Measurements from ENCODE around the gene SORBS2.

Gene SORBS2

DNA sequence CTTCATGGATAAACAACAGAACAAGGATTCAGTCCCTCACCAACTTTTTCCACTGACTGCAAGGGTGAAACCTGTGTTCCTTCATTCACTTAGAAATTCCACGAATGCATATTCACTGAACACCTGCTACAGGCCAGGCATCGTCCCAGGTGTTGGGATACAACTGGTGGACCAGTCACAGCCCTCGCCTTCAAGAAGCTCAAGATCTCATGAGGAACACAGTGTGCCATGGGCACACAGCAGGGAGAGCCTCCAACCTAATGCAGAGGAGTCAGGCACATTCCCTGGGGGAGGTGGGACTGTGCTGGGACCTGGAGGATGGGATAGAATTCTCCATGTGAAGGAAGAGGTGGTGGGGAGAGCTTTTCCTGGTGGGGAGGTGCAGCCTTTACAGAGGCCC, 169.1 kb downstream of the SORBS2 start:
- no peak for TF ChIP-seq CTCF (IDR thresholded peaks at IDR 0.05; ENCODE audit: poor library complexity, severe bottlenecking)
- H3K27me3 ChIP-seq (ENCODE audit: insufficient read depth, poor library complexity, severe bottlenecking): no peaks in the 10 kb centered on the region
- no peak for DNase-seq (ENCODE audit: low spot score)

GRCh38 chr4:185640811-185641675, 171.0 kb downstream of the SORBS2 start:
- peak; percentile 71 for TF ChIP-seq CTCF (IDR thresholded peaks at IDR 0.05; ENCODE audit: poor library complexity, severe bottlenecking)
- DNase-seq (ENCODE audit: low spot score): no peak
- peak; percentile 49; the same call in 2 of the 3 replicates for ATAC-seq (ENCODE audit: low read depth)
- Histone ChIP-seq H3K27ac (ENCODE audit: poor library complexity, severe bottlenecking) (no peak overlapping the region), H3K4me1 (ENCODE audit: insufficient read depth, poor library complexity, severe bottlenecking) (no peaks in the 10 kb centered on the region), H3K27me3 (ENCODE audit: insufficient read depth, poor library complexity, severe bottlenecking) (no peaks in the 10 kb centered on the region), H3K4me3 (ENCODE audit: severe bottlenecking) (no peak overlapping the region), H3K36me3 (ENCODE audit: low read depth) (no peaks in the 10 kb centered on the region), H3K9me3 (ENCODE audit: severe bottlenecking) (no peaks in the 10 kb centered on the region)

More for the DNA sequence above, 169.1 kb downstream of the SORBS2 start:
- Histone ChIP-seq H3K4me3 (ENCODE audit: severe bottlenecking) (no peak overlapping the region), H3K36me3 (ENCODE audit: low read depth) (no peaks in the 10 kb centered on the region), H3K27ac (ENCODE audit: poor library complexity, severe bottlenecking) (no peak overlapping the region), H3K9me3 (ENCODE audit: severe bottlenecking) (no peaks in the 10 kb centered on the region), H3K4me1 (ENCODE audit: insufficient read depth, poor library complexity, severe bottlenecking) (no peaks in the 10 kb centered on the region)
- no peak for ATAC-seq (ENCODE audit: low read depth)

DNA sequence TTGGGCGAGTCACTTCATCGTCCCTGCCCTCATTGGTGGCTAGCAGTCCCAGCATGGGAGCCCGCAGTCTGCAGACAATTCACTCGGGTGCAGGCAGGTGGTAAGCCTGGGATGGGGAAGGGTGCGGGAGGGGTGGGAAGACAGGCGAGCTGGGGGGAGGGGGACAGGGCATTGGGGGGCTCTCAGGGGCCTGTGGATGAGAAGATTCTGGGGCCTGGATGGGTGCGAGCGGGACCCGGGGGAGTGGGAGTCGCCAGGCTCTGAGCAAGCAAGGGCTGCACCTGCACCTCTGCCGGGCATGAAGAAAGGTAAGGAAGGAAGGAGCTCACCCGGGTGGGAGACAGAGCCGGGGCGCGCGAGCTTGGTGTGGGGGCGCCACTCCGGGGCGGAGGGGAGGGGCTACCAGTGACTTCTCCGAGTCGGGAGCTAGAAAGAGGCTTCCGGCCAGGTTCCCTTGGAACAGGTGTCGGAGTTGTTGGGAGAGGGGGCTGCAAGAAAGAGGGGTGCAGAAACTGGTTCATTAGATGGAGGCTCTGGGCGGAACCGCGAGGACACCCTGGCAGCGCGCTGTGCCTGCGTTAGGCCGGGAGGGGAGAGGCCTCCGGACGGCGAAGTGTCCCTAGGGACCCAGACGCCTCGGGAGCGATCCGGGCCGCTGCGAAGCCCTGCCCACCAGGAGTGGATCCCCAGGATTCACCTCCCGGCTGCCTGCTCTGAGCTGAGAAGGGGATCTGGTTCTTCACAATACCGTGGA, 173.3 kb downstream of the SORBS2 start:
- no peak for TF ChIP-seq CTCF (IDR thresholded peaks at IDR 0.05; ENCODE audit: poor library complexity, severe bottlenecking)
- H3K27ac ChIP-seq (ENCODE audit: poor library complexity, severe bottlenecking): no peak overlapping the region

DNA sequence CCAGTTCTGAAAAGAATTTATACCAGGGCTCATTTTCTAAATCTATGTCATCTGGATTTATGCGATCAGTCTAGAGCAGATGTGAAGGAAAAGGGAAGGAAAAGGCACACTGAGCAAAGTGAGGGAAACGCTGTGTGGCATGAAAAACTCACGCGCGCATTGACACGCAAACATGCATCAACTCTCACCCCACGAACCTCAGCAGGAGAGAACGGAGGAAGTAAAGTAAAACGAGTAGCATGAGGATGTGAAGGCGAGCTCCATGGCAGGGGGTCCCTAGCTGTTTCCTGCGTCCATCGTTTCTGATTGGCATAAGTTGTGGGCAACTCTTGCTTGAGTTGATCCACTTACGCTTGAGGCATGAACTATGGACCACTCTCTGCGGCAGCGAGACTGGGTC, 173.9 kb downstream of the SORBS2 start:
- Histone ChIP-seq H3K4me3 (ENCODE audit: severe bottlenecking) (no peak overlapping the region), H3K27me3 (ENCODE audit: insufficient read depth, poor library complexity, severe bottlenecking) (no peaks in the 10 kb centered on the region), H3K27ac (ENCODE audit: poor library complexity, severe bottlenecking) (no peak overlapping the region), H3K9me3 (ENCODE audit: severe bottlenecking) (peaks cover 6% of the 10 kb centered on the region), H3K36me3 (ENCODE audit: low read depth) (no peaks in the 10 kb centered on the region), H3K4me1 (ENCODE audit: insufficient read depth, poor library complexity, severe bottlenecking) (no peaks in the 10 kb centered on the region)
- ATAC-seq (ENCODE audit: low read depth): no peak
- TF ChIP-seq CTCF (IDR thresholded peaks at IDR 0.05; ENCODE audit: poor library complexity, severe bottlenecking): no peak
- no peak for DNase-seq (ENCODE audit: low spot score)

More for the DNA sequence above, 173.3 kb downstream of the SORBS2 start:
- peaks cover 6% of the 10 kb centered on the region for H3K9me3 ChIP-seq (ENCODE audit: severe bottlenecking)
- ATAC-seq (ENCODE audit: low read depth): no peak
- H3K27me3 ChIP-seq (ENCODE audit: insufficient read depth, poor library complexity, severe bottlenecking): no peaks in the 10 kb centered on the region
- no peak overlapping the region for H3K4me3 ChIP-seq (ENCODE audit: severe bottlenecking)
- H3K4me1 ChIP-seq (ENCODE audit: insufficient read depth, poor library complexity, severe bottlenecking): no peaks in the 10 kb centered on the region
- DNase-seq (ENCODE audit: low spot score): no peak
- H3K36me3 ChIP-seq (ENCODE audit: low read depth): no peaks in the 10 kb centered on the region

Measured in RWPE2 (cell line).